Vagina (tissue), 2 donors: ENCODE data around the gene AQP5. TPM values are rescaled to one million over a fixed set of nuclear protein-coding genes. Genes with fewer than 3 reads are reported as not detected.

Source experiments
- DNase-seq, 2 donors: peaks; one replicate each; pipeline ENCODE4 v3.0.0-alpha.2; 2017; ENCODE audit errors: extremely low spot score in 2 of 2
- H3K27ac ChIP-seq: fragments of 200-600 bp; sonication (generic); one replicate; pipeline ENCODE4 v1.5.1; 2019
- H3K27me3 ChIP-seq: fragments of 200-600 bp; sonication (generic); one replicate; pipeline ENCODE4 v1.5.1; 2019
- H3K36me3 ChIP-seq, 2 donors: fragments of 200-600 bp; sonication (generic); one replicate each; pipeline ENCODE4 v1.5.1; 2017 to 2019
- H3K4me1 ChIP-seq: fragments of 200-600 bp; sonication (generic); one replicate; pipeline ENCODE4 v1.5.1; 2019
- H3K4me3 ChIP-seq, 2 donors: fragments of 200-600 bp; sonication (generic); 1 replicate in 1 of 2; 2 replicates in 1 of 2; pipeline ENCODE4 v1.5.1; 2016 to 2019
- H3K9me3 ChIP-seq: fragments of 200-600 bp; sonication (generic); one replicate; pipeline ENCODE4 v1.5.1; 2019
- CTCF ChIP-seq, 3 experiments: fragments of 450-650 bp in 2 of 3; fragments of 200-600 bp in 1 of 3; sonication (generic) in 1 of 3; IDR thresholded peaks; one replicate each; pipeline ENCODE4 v1.5.1; 2017 to 2019; ENCODE audit warnings: antibody characterized with exemption in 3 of 3, mild to moderate bottlenecking in 2 of 3, moderate library complexity in 2 of 3
- POLR2A ChIP-seq, 2 donors: fragments of 450-650 bp; IDR thresholded peaks; one replicate each; pipeline ENCODE4 v1.6.1; 2017; ENCODE audit warnings: antibody characterized with exemption in 2 of 2, mild to moderate bottlenecking in 2 of 2, moderate library complexity in 2 of 2
- POLR2AphosphoS5 ChIP-seq, 2 donors: sonication (generic); formaldehyde crosslinking; IDR thresholded peaks; one replicate each; pipeline ENCODE4 v1.9.0; 2017; ENCODE audit warnings: antibody characterized with exemption in 2 of 2, mild to moderate bottlenecking in 2 of 2, low read depth in 1 of 2; ENCODE audit not compliant: insufficient read depth in 1 of 2
- intact Hi-C: fragments of 100-400 bp; cut with DNase I; formaldehyde crosslinking; loops from one replicate; pipeline ENCODE4 v1.15.1; 2023
- total RNA-seq: library from RNA; depleted of rRNA; stranded (reverse); fragments of >200 nt; gene quantifications from one replicate; pipeline ENCODE4 v1.2.3, GENCODE V29; 2016

Gene AQP5
- total RNA-seq, 1 donor from 2014 or later: not detected

- H3K27ac ChIP-seq: no peak overlapping the region
- no peak overlapping the region for H3K4me3 ChIP-seq
- intact Hi-C loops: no loop called here
- no peak for DNase-seq
- H3K36me3 ChIP-seq: no peaks in the 10 kb centered on the region
- no peaks in the 10 kb centered on the region for H3K27me3 ChIP-seq
- TF ChIP-seq POLR2A (IDR thresholded peaks at IDR 0.05) (no peak), CTCF (IDR thresholded peaks at IDR 0.05) (no peak), POLR2AphosphoS5 (IDR thresholded peaks at IDR 0.05; ENCODE audit: insufficient read depth in 1 of 2, low read depth in 1 of 2) (no peak)
- H3K9me3 ChIP-seq: no peaks in the 10 kb centered on the region
- no peaks in the 10 kb centered on the region for H3K4me1 ChIP-seq
Observed at GRCh38 chr12:49923035-49923644, 38.5 kb upstream of the AQP5 start.

GRCh38 chr12:49923880-49924556 lies 37.7 kb upstream of the AQP5 start:
- TF ChIP-seq POLR2A (IDR thresholded peaks at IDR 0.05): no peak
- Histone ChIP-seq H3K4me1 (no peaks in the 10 kb centered on the region), H3K4me3 (no peak overlapping the region), H3K36me3 (no peaks in the 10 kb centered on the region), H3K27ac (no peak overlapping the region), H3K9me3 (no peaks in the 10 kb centered on the region), H3K27me3 (no peaks in the 10 kb centered on the region)
- no peak for DNase-seq
- intact Hi-C loops: no loop called here

- Histone ChIP-seq H3K27ac (no peak overlapping the region), H3K4me1 (no peaks in the 10 kb centered on the region), H3K4me3 (no peak overlapping the region), H3K9me3 (no peaks in the 10 kb centered on the region), H3K36me3 (no peaks in the 10 kb centered on the region), H3K27me3 (no peaks in the 10 kb centered on the region)
- TF ChIP-seq CTCF (IDR thresholded peaks at IDR 0.05) (no peak), POLR2A (IDR thresholded peaks at IDR 0.05) (no peak), POLR2AphosphoS5 (IDR thresholded peaks at IDR 0.05; ENCODE audit: insufficient read depth in 1 of 2, low read depth in 1 of 2) (no peak)
- intact Hi-C loops: no loop called here
- no peak for DNase-seq
Observed at GRCh38 chr12:49924628-49925246, 36.9 kb upstream of the AQP5 start.

- no peak overlapping the region for H3K27ac ChIP-seq
- H3K4me3 ChIP-seq: no peak overlapping the region
- no peaks in the 10 kb centered on the region for H3K36me3 ChIP-seq
- no peaks in the 10 kb centered on the region for H3K4me1 ChIP-seq
- TF ChIP-seq POLR2A (IDR thresholded peaks at IDR 0.05) (no peak), CTCF (IDR thresholded peaks at IDR 0.05) (no peak), POLR2AphosphoS5 (IDR thresholded peaks at IDR 0.05; ENCODE audit: insufficient read depth in 1 of 2, low read depth in 1 of 2) (no peak)
- H3K27me3 ChIP-seq: no peaks in the 10 kb centered on the region
- intact Hi-C loops: no loop called here
- no peaks in the 10 kb centered on the region for H3K9me3 ChIP-seq
- DNase-seq: no peak
Observed at GRCh38 chr12:49925433-49926204, 36.1 kb upstream of the AQP5 start.

GRCh38 chr12:49928471-49928870 lies 33.2 kb upstream of the AQP5 start:
- intact Hi-C loops: no loop called here

More at GRCh38 chr12:49928471-49928870, 33.2 kb upstream of the AQP5 start:
- Histone ChIP-seq H3K27ac (no peak overlapping the region), H3K27me3 (no peaks in the 10 kb centered on the region), H3K9me3 (no peaks in the 10 kb centered on the region), H3K4me1 (no peaks in the 10 kb centered on the region), H3K36me3 (no peaks in the 10 kb centered on the region), H3K4me3 (no peak overlapping the region)
- TF ChIP-seq POLR2AphosphoS5 (IDR thresholded peaks at IDR 0.05; ENCODE audit: insufficient read depth in 1 of 2, low read depth in 1 of 2): no peak
- no peak for TF ChIP-seq POLR2A (IDR thresholded peaks at IDR 0.05)
- TF ChIP-seq CTCF (IDR thresholded peaks at IDR 0.05): no peak
- DNase-seq: no peak
